ENCODE measurements around the gene FOXL1.

FOXL1 gene

GRCh38 chr16:86616906-86617305, 38.6 kb downstream of the FOXL1 start:
- no peaks in the 10 kb centered on the region for H3K27me3 ChIP-seq (replicated peaks; ENCODE audit: control insufficient read depth, insufficient read depth, low read length)
- no peak overlapping the region for H3K9ac ChIP-seq (ENCODE audit: low read length)
- DNase-seq (ENCODE audit: low read depth), result no peak
- peaks cover 4% of the 10 kb centered on the region for H3K9me3 ChIP-seq (ENCODE audit: control insufficient read depth, low read length)
- no peak overlapping the region for H3K4me3 ChIP-seq (ENCODE audit: low read length)
- H3K4me1 ChIP-seq (ENCODE audit: control insufficient read depth, insufficient read depth, low read length), result peaks cover 13% of the 10 kb centered on the region
- H3K36me3 ChIP-seq (ENCODE audit: control insufficient read depth, insufficient read depth, low read length, severe bottlenecking), result no peaks in the 10 kb centered on the region

GRCh38 chr16:86618431-86619238, 40.3 kb downstream of the FOXL1 start:
- Histone ChIP-seq H3K4me1 (ENCODE audit: control insufficient read depth, insufficient read depth, low read length) (peaks cover 12% of the 10 kb centered on the region), H3K4me3 (ENCODE audit: low read length) (peak overlapping the region; percentile 72)

GRCh38 chr16:86619239-86619794, 41.0 kb downstream of the FOXL1 start:
- Histone ChIP-seq H3K4me1 (ENCODE audit: control insufficient read depth, insufficient read depth, low read length) (peaks cover 12% of the 10 kb centered on the region), H3K36me3 (ENCODE audit: control insufficient read depth, insufficient read depth, low read length, severe bottlenecking) (no peaks in the 10 kb centered on the region), H3K9ac (ENCODE audit: low read length) (peak overlapping the region; percentile 41), H3K4me3 (ENCODE audit: low read length) (peak overlapping the region; percentile 72), H3K9me3 (ENCODE audit: control insufficient read depth, low read length) (peaks cover 4% of the 10 kb centered on the region), H3K27me3 (replicated peaks; ENCODE audit: control insufficient read depth, insufficient read depth, low read length) (no peaks in the 10 kb centered on the region)
- DNase-seq (ENCODE audit: low read depth), result no peak

More at GRCh38 chr16:86618431-86619238, 40.3 kb downstream of the FOXL1 start:
- H3K27me3 ChIP-seq (replicated peaks; ENCODE audit: control insufficient read depth, insufficient read depth, low read length), result no peaks in the 10 kb centered on the region
- peak overlapping the region; percentile 41 for H3K9ac ChIP-seq (ENCODE audit: low read length)
- DNase-seq (ENCODE audit: low read depth), result no peak
- H3K9me3 ChIP-seq (ENCODE audit: control insufficient read depth, low read length), result peaks cover 4% of the 10 kb centered on the region
- no peaks in the 10 kb centered on the region for H3K36me3 ChIP-seq (ENCODE audit: control insufficient read depth, insufficient read depth, low read length, severe bottlenecking)

GRCh38 chr16:86620184-86620583, 41.8 kb downstream of the FOXL1 start:
- Histone ChIP-seq H3K4me3 (ENCODE audit: low read length) (no peak overlapping the region), H3K9ac (ENCODE audit: low read length) (no peak overlapping the region), H3K27me3 (replicated peaks; ENCODE audit: control insufficient read depth, insufficient read depth, low read length) (no peaks in the 10 kb centered on the region), H3K9me3 (ENCODE audit: control insufficient read depth, low read length) (peaks cover 4% of the 10 kb centered on the region), H3K36me3 (ENCODE audit: control insufficient read depth, insufficient read depth, low read length, severe bottlenecking) (no peaks in the 10 kb centered on the region), H3K4me1 (ENCODE audit: control insufficient read depth, insufficient read depth, low read length) (peaks cover 12% of the 10 kb centered on the region)
- DNase-seq (ENCODE audit: low read depth), result no peak

GRCh38 chr16:86621966-86622365, 43.6 kb downstream of the FOXL1 start:
- no peak for DNase-seq (ENCODE audit: low read depth)
- no peaks in the 10 kb centered on the region for H3K36me3 ChIP-seq (ENCODE audit: control insufficient read depth, insufficient read depth, low read length, severe bottlenecking)
- H3K9me3 ChIP-seq (ENCODE audit: control insufficient read depth, low read length), result peaks cover 4% of the 10 kb centered on the region
- no peak overlapping the region for H3K9ac ChIP-seq (ENCODE audit: low read length)
- H3K27me3 ChIP-seq (replicated peaks; ENCODE audit: control insufficient read depth, insufficient read depth, low read length), result no peaks in the 10 kb centered on the region
- no peak overlapping the region for H3K4me3 ChIP-seq (ENCODE audit: low read length)
- peaks cover 12% of the 10 kb centered on the region for H3K4me1 ChIP-seq (ENCODE audit: control insufficient read depth, insufficient read depth, low read length)

GRCh38 chr16:86622700-86623615, 44.6 kb downstream of the FOXL1 start:
- Histone ChIP-seq H3K36me3 (ENCODE audit: control insufficient read depth, insufficient read depth, low read length, severe bottlenecking) (no peaks in the 10 kb centered on the region), H3K9ac (ENCODE audit: low read length) (no peak overlapping the region), H3K4me1 (ENCODE audit: control insufficient read depth, insufficient read depth, low read length) (peaks cover 12% of the 10 kb centered on the region)

GRCh38 chr16:86625029-86625428, 46.7 kb downstream of the FOXL1 start:
- Histone ChIP-seq H3K9ac (ENCODE audit: low read length) (no peak overlapping the region), H3K9me3 (ENCODE audit: control insufficient read depth, low read length) (peaks cover 4% of the 10 kb centered on the region), H3K27me3 (replicated peaks; ENCODE audit: control insufficient read depth, insufficient read depth, low read length) (no peaks in the 10 kb centered on the region), H3K36me3 (ENCODE audit: control insufficient read depth, insufficient read depth, low read length, severe bottlenecking) (no peaks in the 10 kb centered on the region), H3K4me3 (ENCODE audit: low read length) (no peak overlapping the region), H3K4me1 (ENCODE audit: control insufficient read depth, insufficient read depth, low read length) (no peaks in the 10 kb centered on the region)
- DNase-seq (ENCODE audit: low read depth), result no peak

More at GRCh38 chr16:86622700-86623615, 44.6 kb downstream of the FOXL1 start:
- DNase-seq (ENCODE audit: low read depth), result no peak
- Histone ChIP-seq H3K9me3 (ENCODE audit: control insufficient read depth, low read length) (peaks cover 4% of the 10 kb centered on the region), H3K4me3 (ENCODE audit: low read length) (no peak overlapping the region), H3K27me3 (replicated peaks; ENCODE audit: control insufficient read depth, insufficient read depth, low read length) (no peaks in the 10 kb centered on the region)

- H3K9me3 ChIP-seq (ENCODE audit: control insufficient read depth, low read length), result no peaks in the 10 kb centered on the region
- no peak for DNase-seq (ENCODE audit: low read depth)
- no peak overlapping the region for H3K4me3 ChIP-seq (ENCODE audit: low read length)
- no peaks in the 10 kb centered on the region for H3K4me1 ChIP-seq (ENCODE audit: control insufficient read depth, insufficient read depth, low read length)
- H3K27me3 ChIP-seq (replicated peaks; ENCODE audit: control insufficient read depth, insufficient read depth, low read length), result no peaks in the 10 kb centered on the region
- H3K36me3 ChIP-seq (ENCODE audit: control insufficient read depth, insufficient read depth, low read length, severe bottlenecking), result no peaks in the 10 kb centered on the region
- H3K9ac ChIP-seq (ENCODE audit: low read length), result no peak overlapping the region
These were observed 47.5 kb downstream of the FOXL1 start for GRCh38 chr16:86625821-86626220.

- DNase-seq (ENCODE audit: low read depth), result no peak
- H3K9me3 ChIP-seq (ENCODE audit: control insufficient read depth, low read length), result no peaks in the 10 kb centered on the region
- no peak overlapping the region for H3K4me3 ChIP-seq (ENCODE audit: low read length)
- H3K9ac ChIP-seq (ENCODE audit: low read length), result no peak overlapping the region
- H3K4me1 ChIP-seq (ENCODE audit: control insufficient read depth, insufficient read depth, low read length), result no peaks in the 10 kb centered on the region
- no peaks in the 10 kb centered on the region for H3K36me3 ChIP-seq (ENCODE audit: control insufficient read depth, insufficient read depth, low read length, severe bottlenecking)
- H3K27me3 ChIP-seq (replicated peaks; ENCODE audit: control insufficient read depth, insufficient read depth, low read length), result no peaks in the 10 kb centered on the region
These were observed 47.9 kb downstream of the FOXL1 start for GRCh38 chr16:86626284-86626683.

- Histone ChIP-seq H3K27me3 (replicated peaks; ENCODE audit: control insufficient read depth, insufficient read depth, low read length) (no peaks in the 10 kb centered on the region), H3K9ac (ENCODE audit: low read length) (no peak overlapping the region), H3K4me1 (ENCODE audit: control insufficient read depth, insufficient read depth, low read length) (no peaks in the 10 kb centered on the region), H3K4me3 (ENCODE audit: low read length) (no peak overlapping the region), H3K36me3 (ENCODE audit: control insufficient read depth, insufficient read depth, low read length, severe bottlenecking) (no peaks in the 10 kb centered on the region), H3K9me3 (ENCODE audit: control insufficient read depth, low read length) (no peaks in the 10 kb centered on the region)
- DNase-seq (ENCODE audit: low read depth), result no peak
These were observed 48.6 kb downstream of the FOXL1 start for GRCh38 chr16:86626966-86627365.

GRCh38 chr16:86628614-86629013, 50.3 kb downstream of the FOXL1 start:
- Histone ChIP-seq H3K9ac (ENCODE audit: low read length) (no peak overlapping the region), H3K4me1 (ENCODE audit: control insufficient read depth, insufficient read depth, low read length) (no peaks in the 10 kb centered on the region), H3K27me3 (replicated peaks; ENCODE audit: control insufficient read depth, insufficient read depth, low read length) (no peaks in the 10 kb centered on the region), H3K4me3 (ENCODE audit: low read length) (no peak overlapping the region), H3K9me3 (ENCODE audit: control insufficient read depth, low read length) (no peaks in the 10 kb centered on the region), H3K36me3 (ENCODE audit: control insufficient read depth, insufficient read depth, low read length, severe bottlenecking) (no peaks in the 10 kb centered on the region)
- DNase-seq (ENCODE audit: low read depth), result no peak

All from adipocyte (in vitro differentiated cells).